GM20000 (cell line): Measurements from ENCODE around the gene NUTF2.

Source experiments
- DNase-seq: peaks from one replicate; pipeline ENCODE4 v3.0.0; 2012; ENCODE audit warnings: low spot score
- TF ChIP-seq, protein P1 (sequence below): IDR thresholded peaks from 2 replicates; pipeline ENCODE4 v1.5.1; 2012; ENCODE audit warnings: mild to moderate bottlenecking, control low read depth; ENCODE audit errors: extremely low read depth, missing control alignments

Gene NUTF2

DNA sequence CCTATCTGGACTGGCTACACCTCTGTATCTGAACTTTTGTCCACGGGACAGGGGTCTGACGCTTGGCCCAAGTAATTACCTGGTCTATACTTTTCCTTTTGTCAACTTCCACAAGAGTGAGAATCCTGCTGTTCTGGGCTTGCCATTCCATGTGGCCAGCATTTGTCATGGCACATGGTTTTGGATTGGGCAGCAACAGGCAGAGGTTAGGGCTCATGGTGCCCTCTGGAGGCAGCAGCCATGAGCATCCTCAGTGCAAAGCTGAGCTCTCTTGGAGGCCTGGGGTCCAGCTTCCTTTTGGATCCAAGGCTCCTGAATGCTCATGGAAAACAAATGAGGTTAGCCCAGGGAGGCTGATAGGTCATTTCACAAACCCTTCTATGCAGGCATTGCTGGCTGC lies 18.6 kb downstream of the NUTF2 start:
- DNase-seq = no peak
- TF ChIP-seq, protein P1, sequence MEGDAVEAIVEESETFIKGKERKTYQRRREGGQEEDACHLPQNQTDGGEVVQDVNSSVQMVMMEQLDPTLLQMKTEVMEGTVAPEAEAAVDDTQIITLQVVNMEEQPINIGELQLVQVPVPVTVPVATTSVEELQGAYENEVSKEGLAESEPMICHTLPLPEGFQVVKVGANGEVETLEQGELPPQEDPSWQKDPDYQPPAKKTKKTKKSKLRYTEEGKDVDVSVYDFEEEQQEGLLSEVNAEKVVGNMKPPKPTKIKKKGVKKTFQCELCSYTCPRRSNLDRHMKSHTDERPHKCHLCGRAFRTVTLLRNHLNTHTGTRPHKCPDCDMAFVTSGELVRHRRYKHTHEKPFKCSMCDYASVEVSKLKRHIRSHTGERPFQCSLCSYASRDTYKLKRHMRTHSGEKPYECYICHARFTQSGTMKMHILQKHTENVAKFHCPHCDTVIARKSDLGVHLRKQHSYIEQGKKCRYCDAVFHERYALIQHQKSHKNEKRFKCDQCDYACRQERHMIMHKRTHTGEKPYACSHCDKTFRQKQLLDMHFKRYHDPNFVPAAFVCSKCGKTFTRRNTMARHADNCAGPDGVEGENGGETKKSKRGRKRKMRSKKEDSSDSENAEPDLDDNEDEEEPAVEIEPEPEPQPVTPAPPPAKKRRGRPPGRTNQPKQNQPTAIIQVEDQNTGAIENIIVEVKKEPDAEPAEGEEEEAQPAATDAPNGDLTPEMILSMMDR = peak; percentile 50

DNA sequence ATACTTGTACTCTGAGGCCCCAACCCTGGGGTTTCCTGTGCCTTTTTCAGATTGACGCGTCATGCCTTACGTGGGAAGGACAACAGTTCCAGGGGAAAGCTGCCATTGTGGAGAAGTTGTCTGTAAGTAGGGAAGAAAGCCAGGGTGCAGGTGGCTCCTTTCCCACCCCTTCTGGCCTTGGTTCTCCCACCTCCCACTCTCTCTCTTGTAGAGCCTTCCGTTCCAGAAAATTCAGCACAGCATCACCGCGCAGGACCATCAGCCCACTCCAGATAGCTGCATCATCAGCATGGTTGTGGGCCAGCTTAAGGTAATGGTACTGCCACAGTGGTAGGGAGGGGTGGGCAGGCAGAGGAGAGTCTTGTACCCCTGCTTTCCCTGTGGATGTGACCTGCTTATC lies 21.6 kb downstream of the NUTF2 start:
- no peak for DNase-seq
- TF ChIP-seq, protein P1 = no peak

DNA sequence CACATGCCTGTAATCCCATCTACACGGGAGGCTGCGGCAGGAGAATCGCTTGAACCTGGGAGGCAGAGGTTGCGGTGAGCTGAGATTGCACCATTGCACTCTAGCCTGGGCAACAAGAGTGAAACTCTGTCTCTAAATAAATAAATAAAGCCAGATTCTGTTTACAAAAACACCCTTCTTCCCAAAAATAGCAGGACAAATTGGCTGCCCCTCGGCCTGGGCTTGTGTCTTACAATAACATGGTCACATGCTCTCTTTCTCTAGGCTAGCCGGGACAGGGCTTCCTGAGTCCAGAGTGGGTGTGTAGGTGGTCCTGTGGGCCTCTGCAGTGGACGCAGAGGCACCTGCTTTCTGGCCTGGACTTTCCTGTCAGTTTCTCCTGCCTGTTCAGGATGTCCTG lies 22.9 kb downstream of the NUTF2 start:
- no peak for DNase-seq
- TF ChIP-seq, protein P1 = no peak

DNA sequence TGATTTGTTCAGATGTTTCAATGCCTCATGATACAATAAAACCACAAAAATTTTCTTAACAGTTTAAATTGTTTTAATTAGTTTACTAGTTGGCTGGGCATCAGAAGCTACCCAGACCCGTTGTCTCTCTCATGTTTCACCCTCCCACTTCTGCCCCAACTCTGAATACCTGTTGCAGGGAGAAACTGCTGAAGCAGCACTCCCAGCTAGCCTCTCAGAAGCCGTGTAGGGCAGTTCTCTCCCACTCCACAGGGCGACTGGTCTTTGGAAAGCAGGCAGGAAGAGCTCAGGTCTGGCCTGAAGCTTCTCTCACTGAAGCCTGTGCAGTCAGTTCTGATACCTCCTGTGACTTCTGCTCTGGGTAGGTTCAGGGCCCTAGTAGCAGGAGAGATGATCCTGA lies 24.5 kb downstream of the NUTF2 start:
- TF ChIP-seq, protein P1 = no peak

DNA sequence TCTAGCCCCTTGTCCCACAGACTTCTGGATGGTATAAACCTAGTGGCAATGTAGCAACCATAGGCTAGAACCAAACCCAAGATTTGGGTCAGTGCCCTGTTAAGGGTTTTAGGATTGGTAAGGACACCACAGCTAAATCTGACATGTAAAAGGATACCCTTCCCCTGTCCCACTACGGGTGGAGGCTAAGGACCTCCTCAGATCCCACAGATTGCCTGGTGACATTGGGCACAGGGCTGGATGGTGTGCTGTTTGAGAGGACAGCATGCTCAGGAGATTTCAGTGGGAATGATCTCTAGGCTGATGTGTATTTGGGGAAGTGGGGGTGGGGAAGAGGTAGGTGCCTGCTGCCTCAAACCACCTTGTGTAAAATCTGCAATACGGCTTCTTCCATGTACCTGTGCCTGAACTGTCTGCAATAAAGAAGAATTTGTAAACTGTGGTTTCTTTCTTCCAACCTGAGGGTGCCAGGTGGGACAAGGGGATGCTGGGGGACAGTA lies 25.4 kb downstream of the NUTF2 start:
- TF ChIP-seq, protein P1 = no peak

More for the DNA sequence above, 24.5 kb downstream of the NUTF2 start:
- no peak for DNase-seq

DNA sequence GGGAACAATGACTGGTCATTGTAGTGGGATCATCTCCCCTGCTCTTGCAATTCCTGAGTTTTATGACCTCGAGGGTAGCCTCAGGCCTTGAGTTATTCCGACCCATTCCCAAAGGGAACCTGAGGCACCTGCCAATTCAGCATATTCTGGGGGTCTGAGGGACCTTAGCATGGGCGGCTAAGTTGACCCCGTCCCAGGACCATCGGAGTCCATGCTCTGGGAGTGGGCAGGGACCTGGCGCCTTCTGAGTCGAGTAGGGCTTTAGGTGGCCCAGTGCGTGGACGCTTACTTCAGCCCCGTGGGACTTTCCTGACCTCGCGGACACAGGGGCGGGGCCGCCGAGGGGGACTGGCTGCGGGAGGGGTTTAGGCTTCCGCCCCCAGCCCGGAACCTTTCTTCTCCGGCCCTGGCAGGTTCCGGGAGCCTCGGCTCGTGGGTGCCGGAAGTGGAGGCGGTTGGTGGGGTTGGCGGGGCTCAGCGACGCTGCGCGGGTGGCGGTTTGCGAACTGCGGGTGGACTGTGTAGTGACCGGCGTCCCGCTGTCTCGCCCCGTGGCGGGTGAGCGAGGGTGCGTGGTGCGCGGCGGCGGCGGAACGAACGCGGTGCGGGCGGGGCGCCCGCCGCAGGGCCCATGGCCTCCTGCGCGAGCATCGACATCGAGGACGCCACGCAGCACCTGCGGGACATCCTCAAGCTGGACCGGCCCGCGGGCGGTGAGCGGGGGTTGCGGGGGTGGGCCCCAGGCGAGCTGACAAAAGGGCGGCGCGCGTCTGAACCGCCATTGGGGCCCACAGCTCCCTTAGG lies 26.1 kb downstream of the NUTF2 start, which contains the start of gene EDC4:
Gene EDC4 (plus strand): TSS at position 422 of the 804 bp plus-strand sequence. CDS start 210 bp downstream, at position 632.
- TF ChIP-seq, protein P1 = no peak
- DNase-seq = peak; percentile 96

More for the DNA sequence above, 25.4 kb downstream of the NUTF2 start:
- DNase-seq = no peak
